ENCODE data around the gene UBLCP1.

- TF ChIP-seq, protein P1, sequence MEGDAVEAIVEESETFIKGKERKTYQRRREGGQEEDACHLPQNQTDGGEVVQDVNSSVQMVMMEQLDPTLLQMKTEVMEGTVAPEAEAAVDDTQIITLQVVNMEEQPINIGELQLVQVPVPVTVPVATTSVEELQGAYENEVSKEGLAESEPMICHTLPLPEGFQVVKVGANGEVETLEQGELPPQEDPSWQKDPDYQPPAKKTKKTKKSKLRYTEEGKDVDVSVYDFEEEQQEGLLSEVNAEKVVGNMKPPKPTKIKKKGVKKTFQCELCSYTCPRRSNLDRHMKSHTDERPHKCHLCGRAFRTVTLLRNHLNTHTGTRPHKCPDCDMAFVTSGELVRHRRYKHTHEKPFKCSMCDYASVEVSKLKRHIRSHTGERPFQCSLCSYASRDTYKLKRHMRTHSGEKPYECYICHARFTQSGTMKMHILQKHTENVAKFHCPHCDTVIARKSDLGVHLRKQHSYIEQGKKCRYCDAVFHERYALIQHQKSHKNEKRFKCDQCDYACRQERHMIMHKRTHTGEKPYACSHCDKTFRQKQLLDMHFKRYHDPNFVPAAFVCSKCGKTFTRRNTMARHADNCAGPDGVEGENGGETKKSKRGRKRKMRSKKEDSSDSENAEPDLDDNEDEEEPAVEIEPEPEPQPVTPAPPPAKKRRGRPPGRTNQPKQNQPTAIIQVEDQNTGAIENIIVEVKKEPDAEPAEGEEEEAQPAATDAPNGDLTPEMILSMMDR (conservative IDR thresholded peaks at IDR 0.05; ENCODE audit: low read depth, low read length): no peak
- no peak for TF ChIP-seq EZH2phosphoT487 (IDR thresholded peaks at IDR 0.05; ENCODE audit: borderline replicate concordance, low read length)
- TF ChIP-seq EZH2 (IDR thresholded peaks at IDR 0.05; ENCODE audit: low read length, unreplicated experiment): no peak
Observed at GRCh38 chr5:159240301-159240870, 22.7 kb upstream of the UBLCP1 start.
